Mesodermal cell (in vitro differentiated cells): ENCODE measurements around the gene GSTA5.
"Not testable (repeated sequence)": the region's sequence is repeated elsewhere in the genome, so short reads cannot be mapped to it uniquely, and the experiment has no call there.

Source experiments
- H3K27ac ChIP-seq: 2 replicates; pipeline ENCODE4 v1.7.0; 2013; ENCODE audit warnings: mild to moderate bottlenecking, low read depth, low read length, moderate library complexity; ENCODE audit not compliant: severe bottlenecking
- H3K36me3 ChIP-seq: 2 replicates; pipeline ENCODE4 v1.7.1; 2013; ENCODE audit warnings: mild to moderate bottlenecking, low read length, moderate library complexity; ENCODE audit not compliant: control insufficient read depth, insufficient read depth
- H3K4me1 ChIP-seq: one replicate; pipeline ENCODE4 v1.7.1; 2013; ENCODE audit warnings: mild to moderate bottlenecking, low read length; ENCODE audit not compliant: insufficient read depth, control insufficient read depth, poor library complexity, severe bottlenecking
- H3K4me3 ChIP-seq: 2 replicates; pipeline ENCODE4 v1.7.0; 2013; ENCODE audit warnings: low read length, control low read depth, mild to moderate bottlenecking; ENCODE audit not compliant: insufficient read depth, poor library complexity, severe bottlenecking; ENCODE audit errors: extremely low read depth
- H3K9me3 ChIP-seq: 2 replicates; pipeline ENCODE4 v1.7.1; 2013; ENCODE audit warnings: mild to moderate bottlenecking, low read length, moderate library complexity; ENCODE audit not compliant: control insufficient read depth
- WGBS, 2 experiments: methylation state at CpG; one replicate each; pipeline ENCODE4 v1.1.5; 2013; ENCODE audit warnings: missing lambda C conversion rate in 2 of 2; ENCODE audit not compliant: insufficient coverage in 2 of 2; 5-methylcytosine and 5-hydroxymethylcytosine counted together

The GSTA5 gene

GRCh38 chr6:52834481-52834880 lies 6.1 kb downstream of the GSTA5 start:
- Histone ChIP-seq H3K4me3 (no peak overlapping the region), H3K4me1 (no peaks in the 10 kb centered on the region), H3K9me3 (no peaks in the 10 kb centered on the region), H3K27ac (no peak overlapping the region), H3K36me3 (no peaks in the 10 kb centered on the region)
- WGBS, 2 experiments, result 100% methylated on average over 1 of the region's 1 CpG; no CpG with 5 or more reads in 1 of the 2 experiments

GRCh38 chr6:52830869-52831268 lies 9.7 kb downstream of the GSTA5 start:
- no CpG with 5 or more reads among the region's 4 CpGs for WGBS, 2 experiments
- H3K4me3 ChIP-seq, H3K9me3 ChIP-seq, H3K4me1 ChIP-seq, H3K27ac ChIP-seq, H3K36me3 ChIP-seq: not testable (repeated sequence)

DNA sequence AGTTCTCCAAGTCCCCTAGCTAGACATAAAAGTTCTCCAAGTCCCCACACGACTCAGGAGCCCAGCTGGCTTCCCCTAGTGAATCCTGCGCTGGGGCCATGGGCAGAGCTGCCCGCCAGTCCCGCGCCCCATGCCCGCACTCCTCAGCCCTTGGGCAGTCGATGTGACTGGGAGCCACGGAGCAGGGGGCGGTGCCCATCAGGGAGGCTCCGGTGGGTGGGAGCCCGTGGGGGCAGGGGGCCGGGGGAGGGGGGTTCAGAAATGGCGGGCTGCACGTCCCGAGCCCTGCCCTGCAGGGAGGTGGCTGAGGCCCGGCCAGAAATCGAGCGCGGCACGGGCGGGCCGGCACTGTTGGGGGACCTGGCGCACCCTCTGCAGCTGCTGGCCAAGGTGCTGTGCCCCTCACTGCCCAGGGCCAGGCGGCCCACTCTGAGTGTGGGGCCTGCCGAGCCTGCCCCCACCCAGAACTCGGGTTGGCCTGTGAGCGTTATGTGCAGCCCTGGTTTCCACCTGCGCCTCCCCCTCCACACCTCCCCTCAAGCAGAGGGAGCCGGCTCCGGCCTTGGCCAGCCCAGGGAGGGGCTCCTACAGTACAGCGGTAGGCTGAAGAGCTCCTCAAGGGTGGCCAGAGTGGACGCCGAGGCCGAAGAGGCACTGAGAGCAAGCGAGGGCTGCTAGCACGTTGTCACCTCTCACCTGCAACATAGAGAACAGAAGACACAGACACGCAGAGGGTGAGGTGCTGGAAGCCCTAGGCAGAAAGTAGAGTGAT lies 11.4 kb downstream of the GSTA5 start:
- H3K4me1 ChIP-seq, result no peaks in the 10 kb centered on the region
- H3K9me3 ChIP-seq, result no peaks in the 10 kb centered on the region
- 86 to 91% methylated on average over 19 to 30 of the region's 37 CpGs for WGBS, 2 experiments
- no peak overlapping the region for H3K27ac ChIP-seq
- no peaks in the 10 kb centered on the region for H3K36me3 ChIP-seq
- no peak overlapping the region for H3K4me3 ChIP-seq

- not testable (repeated sequence) for H3K4me3 ChIP-seq
These were observed 12.0 kb downstream of the GSTA5 start for GRCh38 chr6:52828621-52829020.

DNA sequence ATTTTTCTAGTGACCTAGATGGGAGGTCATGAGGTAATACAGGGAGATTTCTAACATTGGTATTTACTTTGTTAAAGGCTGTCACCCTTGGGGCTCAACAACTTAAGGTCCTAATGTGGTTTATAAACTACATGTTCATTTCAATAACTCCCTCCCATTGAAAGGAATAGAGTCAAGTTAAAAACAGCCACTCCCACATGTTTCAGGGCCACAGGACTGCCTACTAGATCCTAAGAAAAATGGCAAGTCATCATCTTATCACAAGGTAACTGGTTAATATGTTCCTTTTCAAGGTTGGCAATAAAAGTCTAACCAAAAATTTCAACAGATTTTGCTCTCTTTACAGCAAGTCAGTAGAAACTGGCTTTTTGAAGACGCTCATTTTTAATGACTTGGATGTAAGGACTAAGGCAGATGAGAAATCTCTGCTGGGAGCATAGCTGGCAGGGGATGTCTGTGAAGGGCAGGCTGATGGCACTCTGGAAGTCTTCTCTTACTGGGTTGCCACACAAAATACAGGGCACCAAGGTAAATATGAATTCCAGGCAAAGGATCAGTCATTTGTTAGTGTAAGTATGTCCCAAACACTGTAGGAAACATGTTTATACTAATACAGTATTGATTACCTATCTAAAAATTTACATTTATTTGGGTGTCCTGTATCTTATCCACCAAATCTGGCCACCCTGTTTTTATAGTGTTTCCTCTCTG lies 13.4 kb downstream of the GSTA5 start:
- H3K36me3 ChIP-seq, H3K4me3 ChIP-seq, H3K4me1 ChIP-seq, H3K9me3 ChIP-seq, H3K27ac ChIP-seq: not testable (repeated sequence)
- WGBS, 2 experiments, result no CpG with 5 or more reads among the region's 1 CpG

More at GRCh38 chr6:52828621-52829020, 12.0 kb downstream of the GSTA5 start:
- 68 to 83% methylated on average over 2 to 3 of the region's 4 CpGs for WGBS, 2 experiments
- H3K36me3 ChIP-seq, H3K9me3 ChIP-seq, H3K27ac ChIP-seq, H3K4me1 ChIP-seq: not testable (repeated sequence)

- Histone ChIP-seq H3K4me1 (no peaks in the 10 kb centered on the region), H3K9me3 (no peaks in the 10 kb centered on the region), H3K36me3 (no peaks in the 10 kb centered on the region), H3K27ac (no peak overlapping the region), H3K4me3 (no peak overlapping the region)
- no CpG with 5 or more reads among the region's 1 CpG for WGBS, 2 experiments
These were observed 14.1 kb downstream of the GSTA5 start for GRCh38 chr6:52826513-52826912.

DNA sequence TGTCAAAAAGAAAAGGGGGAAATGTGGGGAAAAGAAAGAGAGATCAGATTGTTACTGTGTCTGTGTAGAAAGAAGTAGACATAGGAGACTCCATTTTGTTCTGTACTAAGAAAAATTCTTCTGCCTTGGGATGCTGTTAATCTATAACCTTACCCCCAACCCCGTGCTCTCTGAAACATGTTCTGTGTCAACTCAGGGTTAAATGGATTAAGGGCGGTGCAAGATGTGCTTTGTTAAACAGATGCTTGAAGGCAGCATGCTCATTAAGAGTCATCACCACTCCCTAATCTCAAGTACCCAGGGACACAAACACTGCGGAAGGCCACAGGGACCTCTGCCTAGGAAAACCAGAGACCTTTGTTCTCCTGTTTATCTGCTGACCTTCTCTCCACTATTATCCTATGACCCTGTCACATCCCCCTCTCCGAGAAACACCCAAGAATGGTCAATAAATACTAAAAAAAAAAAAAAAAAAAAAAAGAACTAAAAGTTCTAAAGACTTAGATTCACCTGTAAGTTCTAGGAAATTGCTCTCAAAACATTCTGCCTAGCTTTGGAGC lies 14.6 kb downstream of the GSTA5 start:
- not testable (repeated sequence) for H3K4me1 ChIP-seq, H3K9me3 ChIP-seq, H3K27ac ChIP-seq, H3K4me3 ChIP-seq, H3K36me3 ChIP-seq
- WGBS, 2 experiments, result no CpG with 5 or more reads among the region's 4 CpGs

- WGBS, 2 experiments, result 94 to 95% methylated on average over 11 to 21 of the region's 25 CpGs
- not testable (repeated sequence) for H3K9me3 ChIP-seq, H3K27ac ChIP-seq, H3K4me1 ChIP-seq, H3K4me3 ChIP-seq, H3K36me3 ChIP-seq
These were observed 15.3 kb downstream of the GSTA5 start for GRCh38 chr6:52825270-52825793.

GRCh38 chr6:52821842-52822241 lies 18.8 kb downstream of the GSTA5 start:
- no peak overlapping the region for H3K4me3 ChIP-seq
- 78 to 88% methylated on average over 1 of the region's 1 CpG for WGBS, 2 experiments

GRCh38 chr6:52820198-52820597 lies 20.4 kb downstream of the GSTA5 start:
- H3K36me3 ChIP-seq, result no peaks in the 10 kb centered on the region
- H3K4me3 ChIP-seq, result no peak overlapping the region
- H3K4me1 ChIP-seq, result no peaks in the 10 kb centered on the region
- WGBS, 2 experiments, result 92 to 96% methylated on average over 1 to 2 of the region's 2 CpGs
- no peak overlapping the region for H3K27ac ChIP-seq
- no peaks in the 10 kb centered on the region for H3K9me3 ChIP-seq

More at GRCh38 chr6:52821842-52822241, 18.8 kb downstream of the GSTA5 start:
- no peaks in the 10 kb centered on the region for H3K36me3 ChIP-seq
- no peak overlapping the region for H3K27ac ChIP-seq
- no peaks in the 10 kb centered on the region for H3K9me3 ChIP-seq
- H3K4me1 ChIP-seq, result no peaks in the 10 kb centered on the region
